Psoas muscle (tissue), 8 donors: ENCODE measurements around the gene MCRS1. TPM values are rescaled to one million over a fixed set of nuclear protein-coding genes. Genes with fewer than 3 reads are reported as not detected.
"Not testable (repeated sequence)": the region's sequence is repeated elsewhere in the genome, so short reads cannot be mapped to it uniquely, and the experiment has no call there.

ENCODE experiments used
- ATAC-seq, 4 donors: fragments of 200-7000 bp; cut with Tn5 transposase; one replicate each; pipeline ENCODE4 v1.9.1; 2020; ENCODE audit warnings: moderate library complexity in 3 of 4, mild to moderate bottlenecking in 2 of 4
- DNase-seq, 2 donors: peaks; one replicate each; pipeline ENCODE4 v3.0.0-alpha.2; 2020
- H3K27ac ChIP-seq: fragments of 200-600 bp; one replicate; pipeline ENCODE4 v1.8.0; 2022
- H3K27me3 ChIP-seq, 3 donors: fragments of 200-600 bp in 1 of 3; one replicate each; pipeline versions ENCODE4 v1.6.1 to v1.8.0; 2013 to 2022; ENCODE audit warnings: low read length in 2 of 3, mild to moderate bottlenecking in 2 of 3, moderate library complexity in 1 of 3; ENCODE audit not compliant: insufficient read depth in 3 of 3
- H3K36me3 ChIP-seq, 2 donors: fragments of 200-600 bp in 1 of 2; one replicate each; pipeline versions ENCODE4 v1.6.1 to v1.8.0; 2013 to 2022; ENCODE audit warnings: low read depth in 1 of 2, mild to moderate bottlenecking in 1 of 2, moderate library complexity in 1 of 2; ENCODE audit not compliant: insufficient read depth in 1 of 2
- H3K4me1 ChIP-seq: fragments of 200-600 bp; one replicate; pipeline ENCODE4 v1.8.0; 2022
- H3K4me3 ChIP-seq: fragments of 200-600 bp; one replicate; pipeline ENCODE4 v1.8.0; 2022; ENCODE audit warnings: mild to moderate bottlenecking
- H3K9me3 ChIP-seq: fragments of 200-600 bp; one replicate; pipeline ENCODE4 v1.8.0; 2022
- WGBS, 3 donors: extraction: QIAGEN DNeasy Blood & Tissue Kit; methylation state at CpG; one replicate each; pipeline versions ENCODE4 v1.1.6 to v1.1.7; 2013; 5-methylcytosine and 5-hydroxymethylcytosine counted together
- intact Hi-C, 2 donors: fragments of 100-400 bp; cut with DNase I; formaldehyde crosslinking; loops; one replicate each; pipeline versions ENCODE4 v1.11.0 to v1.14.2; 2022
- polyA plus RNA-seq, 3 donors: library from polyadenylated mRNA; stranded (reverse); fragments of 200-250 nt; gene quantifications; one replicate each; pipeline ENCODE4 v1.2.3, GENCODE V29; 2013
- total RNA-seq, 4 donors: library from RNA; stranded (reverse); fragmentation: NEBNext Ultra II Directional in 2 of 4; extraction: Animal tissue kit (Norgen Biotek cat#: 25700) in 2 of 4; gene quantifications; one replicate each; pipeline versions ENCODE4 v1.2.1 to v1.2.4, GENCODE V29; 2021 to 2023
- TF ChIP-seq, protein P1 (sequence below): fragments of 200-600 bp; IDR thresholded peaks from one replicate; pipeline ENCODE4 v1.8.0; 2022; ENCODE audit warnings: antibody characterized with exemption
- donor health status: healthy with polysubstance abuse.
- donor health status: DM: no; HTN: no; CAD: no; lungs with moderate emphysema.
- donor health status: Bipolar disorder and iron deficiency.
- donor health status: healthy.
- donor health status: DM: yes; HTN: yes; CAD: no.
- donor health status: DM: no; HTN: no; CAD: no.
- donor health status: DM: no; HTN: no; CAD: no.
- donor health status: DM: yes; HTN: yes; CAD: no.

Gene MCRS1
- total and polyA plus RNA-seq, 7 donors: 24.3 to 82.3 (median 40.2) TPM

- DNase-seq (no peak), ATAC-seq (no peak)
- Histone ChIP-seq H3K4me3 (no peak overlapping the region), H3K27ac (no peak overlapping the region), H3K4me1 (no peaks in the 10 kb centered on the region), H3K27me3 (no peaks in the 10 kb centered on the region), H3K36me3 (peaks cover 0 to 18% of the 10 kb centered on the region in 2 donors), H3K9me3 (no peaks in the 10 kb centered on the region)
- intact Hi-C loops: loop anchor here in 1 of 2 donors (5.0 kb wide), 1 partner anchor 224 kb away; no protein-coding TSS in a partner anchor
- TF ChIP-seq, protein P1, sequence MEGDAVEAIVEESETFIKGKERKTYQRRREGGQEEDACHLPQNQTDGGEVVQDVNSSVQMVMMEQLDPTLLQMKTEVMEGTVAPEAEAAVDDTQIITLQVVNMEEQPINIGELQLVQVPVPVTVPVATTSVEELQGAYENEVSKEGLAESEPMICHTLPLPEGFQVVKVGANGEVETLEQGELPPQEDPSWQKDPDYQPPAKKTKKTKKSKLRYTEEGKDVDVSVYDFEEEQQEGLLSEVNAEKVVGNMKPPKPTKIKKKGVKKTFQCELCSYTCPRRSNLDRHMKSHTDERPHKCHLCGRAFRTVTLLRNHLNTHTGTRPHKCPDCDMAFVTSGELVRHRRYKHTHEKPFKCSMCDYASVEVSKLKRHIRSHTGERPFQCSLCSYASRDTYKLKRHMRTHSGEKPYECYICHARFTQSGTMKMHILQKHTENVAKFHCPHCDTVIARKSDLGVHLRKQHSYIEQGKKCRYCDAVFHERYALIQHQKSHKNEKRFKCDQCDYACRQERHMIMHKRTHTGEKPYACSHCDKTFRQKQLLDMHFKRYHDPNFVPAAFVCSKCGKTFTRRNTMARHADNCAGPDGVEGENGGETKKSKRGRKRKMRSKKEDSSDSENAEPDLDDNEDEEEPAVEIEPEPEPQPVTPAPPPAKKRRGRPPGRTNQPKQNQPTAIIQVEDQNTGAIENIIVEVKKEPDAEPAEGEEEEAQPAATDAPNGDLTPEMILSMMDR: no peak
These were observed 56.5 kb downstream of the MCRS1 start for GRCh38 chr12:49511410-49511809.

DNA sequence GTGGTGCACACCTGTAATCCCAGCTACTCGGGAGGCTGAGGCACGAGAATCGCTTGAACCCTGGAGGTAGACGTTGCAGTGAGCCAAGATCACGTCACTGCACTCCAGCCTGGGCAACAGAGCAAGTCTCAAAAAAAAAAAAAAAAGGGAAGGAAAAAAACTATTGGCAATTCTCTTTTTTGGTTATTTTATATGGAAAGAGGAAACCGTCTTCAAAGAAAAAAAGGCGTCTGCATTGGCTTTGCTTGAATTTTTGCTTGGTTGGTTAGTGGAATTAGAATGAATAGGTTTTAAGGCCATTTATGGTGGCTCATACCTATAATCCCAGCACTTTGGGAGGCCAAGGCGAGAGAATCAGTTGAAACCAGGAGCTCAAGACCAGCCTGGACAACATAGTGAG lies 58.3 kb downstream of the MCRS1 start:
- 94 to 96% (median 95%) methylated on average over 8 of the region's 8 CpGs for WGBS, 3 donors
- not testable (repeated sequence) for ATAC-seq, DNase-seq, H3K4me1 ChIP-seq, H3K4me3 ChIP-seq, H3K27me3 ChIP-seq, H3K9me3 ChIP-seq, H3K27ac ChIP-seq, H3K36me3 ChIP-seq
- intact Hi-C loops: loop anchor here in 1 of 2 donors (5.0 kb wide), 1 partner anchor 222 kb away; no protein-coding TSS in a partner anchor

Other genes starting within 250 kb of the MCRS1 start
- under 1 TPM in 2 of 4 donors, not detected in 2; 0.39 to 0.48 TPM for gene TROAP, start 244.9 kb downstream of the MCRS1 start, total RNA-seq
- under 1 TPM; 0.07 to 0.36 (median 0.26) TPM for gene TROAP, start 244.9 kb downstream of the MCRS1 start, polyA plus RNA-seq
- not detected for gene C1QL4, start 231.0 kb downstream of the MCRS1 start, total RNA-seq
- gene C1QL4, start 231.0 kb downstream of the MCRS1 start, polyA plus RNA-seq: not detected
- gene DNAJC22, start 221.3 kb downstream of the MCRS1 start, total RNA-seq: under 1 TPM in 1 of 4 donors, not detected in 3; 0.08 TPM
- gene DNAJC22, start 221.3 kb downstream of the MCRS1 start, polyA plus RNA-seq: under 1 TPM in 1 of 3 donors, not detected in 2; 0.03 TPM
- gene SPATS2, start 200.7 kb downstream of the MCRS1 start, total RNA-seq: 10 to 100 TPM in 2 of 4 donors, 1 to 10 TPM in 2; 5.0 to 10.6 (median 9.7) TPM
- 10 to 100 TPM in 1 of 3 donors, 1 to 10 TPM in 2; 4.4 to 10.1 (median 6.2) TPM for gene SPATS2, start 200.7 kb downstream of the MCRS1 start, polyA plus RNA-seq
- under 1 TPM in 2 of 4 donors, not detected in 2; 0.04 to 0.32 TPM for gene KCNH3, start 29.1 kb downstream of the MCRS1 start, total RNA-seq
- under 1 TPM in 2 of 3 donors, not detected in 1; 0.04 to 0.07 TPM for gene KCNH3, start 29.1 kb downstream of the MCRS1 start, polyA plus RNA-seq
- gene FAM186B, start 37.5 kb upstream of the MCRS1 start, total RNA-seq: under 1 TPM; 0.44 to 0.63 (median 0.46) TPM
- under 1 TPM; 0.04 to 1.00 (median 0.23) TPM for gene FAM186B, start 37.5 kb upstream of the MCRS1 start, polyA plus RNA-seq
- gene PRPF40B, start 55.4 kb upstream of the MCRS1 start, total RNA-seq: 10 to 100 TPM; 24.5 to 26.1 (median 25.3) TPM
- gene PRPF40B, start 55.4 kb upstream of the MCRS1 start, polyA plus RNA-seq: 10 to 100 TPM; 10.1 to 18.8 (median 15.7) TPM
- gene FMNL3, start 139.3 kb upstream of the MCRS1 start, total RNA-seq: 10 to 100 TPM in 1 of 4 donors, 1 to 10 TPM in 3; 5.5 to 11.3 (median 7.8) TPM
- gene FMNL3, start 139.3 kb upstream of the MCRS1 start, polyA plus RNA-seq: 1 to 10 TPM; 1.5 to 3.2 (median 1.8) TPM
- 100 to 1,000 TPM; 171 to 256 (median 241) TPM for gene TMBIM6, start 173.4 kb upstream of the MCRS1 start, total RNA-seq
- gene TMBIM6, start 173.4 kb upstream of the MCRS1 start, polyA plus RNA-seq: 100 to 1,000 TPM; 164 to 317 (median 250) TPM